Liver (tissue), 9 donors: ENCODE measurements around the gene ADRA1B. TPM values are rescaled to one million over a fixed set of nuclear protein-coding genes. Genes with fewer than 3 reads are reported as not detected.

Source experiments
- DNase-seq: peaks from one replicate; pipeline ENCODE4 v3.0.0-alpha.2; 2017; ENCODE audit warnings: low spot score
- H3K27ac ChIP-seq, 2 donors: one replicate each; pipeline ENCODE4 v1.7.0; 2013; ENCODE audit warnings: inconsistent platforms in 2 of 2, low read length in 2 of 2, control low read depth in 1 of 2, low read depth in 1 of 2, mild to moderate bottlenecking in 1 of 2
- H3K27me3 ChIP-seq, 4 donors: one replicate each; pipeline versions ENCODE4 v1.6.1 to v1.7.0; 2013; ENCODE audit warnings: low read length in 3 of 4, inconsistent platforms in 1 of 4, mild to moderate bottlenecking in 1 of 4, moderate library complexity in 1 of 4; ENCODE audit not compliant: control insufficient read depth in 4 of 4, insufficient read depth in 4 of 4
- H3K36me3 ChIP-seq, 4 donors: one replicate each; pipeline versions ENCODE4 v1.6.1 to v1.7.0; 2013; ENCODE audit warnings: low read length in 3 of 4, mild to moderate bottlenecking in 3 of 4, low read depth in 1 of 4, moderate library complexity in 1 of 4; ENCODE audit not compliant: control insufficient read depth in 4 of 4, insufficient read depth in 3 of 4
- H3K4me1 ChIP-seq, 4 donors: one replicate each; pipeline versions ENCODE4 v1.6.1 to v1.7.0; 2013; ENCODE audit warnings: low read length in 3 of 4, mild to moderate bottlenecking in 3 of 4, moderate library complexity in 1 of 4; ENCODE audit not compliant: control insufficient read depth in 4 of 4, insufficient read depth in 4 of 4
- H3K4me3 ChIP-seq, 3 donors: one replicate each; pipeline versions ENCODE4 v1.6.1 to v1.7.0; 2013; ENCODE audit warnings: low read length in 3 of 3, control low read depth in 1 of 3, low read depth in 1 of 3, mild to moderate bottlenecking in 1 of 3
- H3K9ac ChIP-seq, 2 donors: one replicate each; pipeline ENCODE4 v1.7.0; 2013; ENCODE audit warnings: low read length in 2 of 2, mild to moderate bottlenecking in 2 of 2, moderate library complexity in 2 of 2, control low read depth in 1 of 2, low read depth in 1 of 2
- H3K9me3 ChIP-seq, 4 donors: one replicate each; pipeline versions ENCODE4 v1.6.1 to v1.7.0; 2013; ENCODE audit warnings: low read length in 3 of 4; ENCODE audit not compliant: control insufficient read depth in 4 of 4
- EGR1 ChIP-seq, 2 donors: IDR thresholded peaks; 2 replicates each; pipeline ENCODE4 v1.6.1; 2016 to 2018; ENCODE audit warnings: antibody characterized with exemption in 2 of 2, low read depth in 2 of 2
- FOXA1 ChIP-seq: IDR thresholded peaks from 2 replicates; pipeline ENCODE4 v1.6.1; 2016; ENCODE audit warnings: antibody characterized with exemption
- FOXA2 ChIP-seq: IDR thresholded peaks from 2 replicates; pipeline ENCODE4 v1.6.1; 2016; ENCODE audit warnings: antibody characterized with exemption
- HNF4G ChIP-seq: IDR thresholded peaks from 2 replicates; pipeline ENCODE4 v1.6.1; 2016; ENCODE audit warnings: antibody characterized with exemption
- JUND ChIP-seq, 2 donors: IDR thresholded peaks; 2 replicates each; pipeline ENCODE4 v1.6.1; 2016; ENCODE audit warnings: antibody characterized with exemption in 2 of 2
- MAX ChIP-seq: IDR thresholded peaks from 2 replicates; pipeline ENCODE4 v1.6.1; 2016; ENCODE audit warnings: antibody characterized with exemption
- NR2F2 ChIP-seq: IDR thresholded peaks from 2 replicates; pipeline ENCODE4 v1.6.1; 2016; ENCODE audit warnings: antibody characterized with exemption
- RAD21 ChIP-seq, 2 donors: IDR thresholded peaks; 2 replicates each; pipeline ENCODE4 v1.6.1; 2016; ENCODE audit warnings: antibody characterized with exemption in 2 of 2, mild to moderate bottlenecking in 2 of 2
- REST ChIP-seq: IDR thresholded peaks from 2 replicates; pipeline ENCODE4 v1.6.1; 2016; ENCODE audit warnings: antibody characterized with exemption, mild to moderate bottlenecking
- RXRA ChIP-seq, 2 donors: IDR thresholded peaks; 2 replicates each; pipeline ENCODE4 v1.6.1; 2017 to 2018; ENCODE audit warnings: antibody characterized with exemption in 2 of 2, mild to moderate bottlenecking in 1 of 2
- SP1 ChIP-seq: IDR thresholded peaks from 2 replicates; pipeline ENCODE4 v1.6.1; 2018; ENCODE audit warnings: antibody characterized with exemption, mild to moderate bottlenecking
- TAF1 ChIP-seq: conservative IDR thresholded peaks from 2 replicates; pipeline ENCODE4 v1.6.1; 2016; ENCODE audit warnings: antibody characterized with exemption, mild to moderate bottlenecking
- YY1 ChIP-seq: IDR thresholded peaks from 2 replicates; pipeline ENCODE4 v1.6.1; 2016; ENCODE audit warnings: antibody characterized with exemption, mild to moderate bottlenecking
- WGBS: extraction: QIAGEN DNeasy Blood & Tissue Kit; methylation state at CpG from one replicate; pipeline ENCODE4 v1.1.7; 2013; 5-methylcytosine and 5-hydroxymethylcytosine counted together
- polyA plus RNA-seq, 2 donors: library from polyadenylated mRNA; stranded (reverse) in 1 of 2; unstranded in 1 of 2; fragments of 200-250 nt in 1 of 2; fragments of >200 nt in 1 of 2; fragmentation: Nextera tagmentation in 1 of 2; extraction: Ambion mirVana in 1 of 2; gene quantifications; one replicate each; pipeline versions ENCODE4 v1.2.1 to v1.2.3, GENCODE V29; 2013 to 2015
- total RNA-seq, 2 donors: library from RNA; depleted of rRNA; stranded (reverse); fragments of >200 nt; gene quantifications; one replicate each; pipeline ENCODE4 v1.2.3, GENCODE V29; 2014
- TF ChIP-seq, protein P1 (sequence below): IDR thresholded peaks from 2 replicates; pipeline ENCODE4 v1.6.1; 2016; ENCODE audit warnings: antibody characterized with exemption
- TF ChIP-seq, protein P2 (sequence below): IDR thresholded peaks from 2 replicates; pipeline ENCODE4 v1.6.1; 2016; ENCODE audit warnings: antibody characterized with exemption
- donor health status: healthy.
- donor health status: healthy.
- donor health status: healthy.
- donor health status: healthy.
- donor health status: healthy.

Gene ADRA1B
- total and polyA plus RNA-seq, 4 donors: 0.70 to 13.1 (median 8.2) TPM

DNA sequence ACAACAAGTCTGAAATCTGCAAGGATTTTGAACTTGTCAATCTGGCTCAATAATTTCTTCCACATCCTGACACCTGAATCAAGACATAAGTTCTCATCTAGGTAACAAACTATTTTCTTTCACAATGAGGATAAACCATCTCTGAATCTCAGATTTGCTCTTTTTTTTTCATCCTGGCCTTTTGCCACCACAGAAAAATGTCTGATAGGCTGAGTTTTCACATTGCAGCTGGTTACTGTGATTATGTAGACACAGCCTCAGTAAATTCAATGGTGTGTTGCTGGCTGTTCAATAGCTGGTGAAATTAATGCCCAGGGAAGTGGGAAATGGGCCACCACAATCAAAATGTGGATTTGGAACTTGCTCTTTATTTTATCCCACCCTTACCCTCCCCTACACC is 2.8 kb upstream of the ADRA1B start:
- Histone ChIP-seq H3K27me3 (no peaks in the 10 kb centered on the region), H3K9me3 (no peaks in the 10 kb centered on the region), H3K27ac (peak overlapping the region; percentile 89 to 94), H3K36me3 (no peaks in the 10 kb centered on the region), H3K4me3 (no peak overlapping the region), H3K4me1 (peaks cover 11 to 86% (median 64%) of the 10 kb centered on the region in 4 donors), H3K9ac (peak overlapping the region in 1 of 2 donors; percentile 3)
- TF ChIP-seq JUND (IDR thresholded peaks at IDR 0.05): no peak
- TF ChIP-seq NR2F2: no peak
- TF ChIP-seq, protein P1, sequence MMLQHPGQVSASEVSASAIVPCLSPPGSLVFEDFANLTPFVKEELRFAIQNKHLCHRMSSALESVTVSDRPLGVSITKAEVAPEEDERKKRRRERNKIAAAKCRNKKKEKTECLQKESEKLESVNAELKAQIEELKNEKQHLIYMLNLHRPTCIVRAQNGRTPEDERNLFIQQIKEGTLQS: no peak
- no peak for TF ChIP-seq REST
- TF ChIP-seq, protein P2, sequence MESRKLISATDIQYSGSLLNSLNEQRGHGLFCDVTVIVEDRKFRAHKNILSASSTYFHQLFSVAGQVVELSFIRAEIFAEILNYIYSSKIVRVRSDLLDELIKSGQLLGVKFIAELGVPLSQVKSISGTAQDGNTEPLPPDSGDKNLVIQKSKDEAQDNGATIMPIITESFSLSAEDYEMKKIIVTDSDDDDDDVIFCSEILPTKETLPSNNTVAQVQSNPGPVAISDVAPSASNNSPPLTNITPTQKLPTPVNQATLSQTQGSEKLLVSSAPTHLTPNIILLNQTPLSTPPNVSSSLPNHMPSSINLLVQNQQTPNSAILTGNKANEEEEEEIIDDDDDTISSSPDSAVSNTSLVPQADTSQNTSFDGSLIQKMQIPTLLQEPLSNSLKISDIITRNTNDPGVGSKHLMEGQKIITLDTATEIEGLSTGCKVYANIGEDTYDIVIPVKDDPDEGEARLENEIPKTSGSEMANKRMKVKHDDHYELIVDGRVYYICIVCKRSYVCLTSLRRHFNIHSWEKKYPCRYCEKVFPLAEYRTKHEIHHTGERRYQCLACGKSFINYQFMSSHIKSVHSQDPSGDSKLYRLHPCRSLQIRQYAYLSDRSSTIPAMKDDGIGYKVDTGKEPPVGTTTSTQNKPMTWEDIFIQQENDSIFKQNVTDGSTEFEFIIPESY: no peak
- no peak for TF ChIP-seq MAX
- DNase-seq: no peak

- H3K27ac ChIP-seq: peak overlapping the region; percentile 76 to 79
- H3K9me3 ChIP-seq: no peaks in the 10 kb centered on the region
- H3K9ac ChIP-seq: peak overlapping the region in 1 of 2 donors; percentile 48
- peak overlapping the region in 2 of 3 donors; percentile 40 to 65 for H3K4me3 ChIP-seq
- no peaks in the 10 kb centered on the region for H3K27me3 ChIP-seq
- DNase-seq: no peak
- peaks cover 10 to 55% (median 37%) of the 10 kb centered on the region in 4 donors for H3K4me1 ChIP-seq
- H3K36me3 ChIP-seq: no peaks in the 10 kb centered on the region
- 84% methylated on average over 36 of the region's 36 CpGs for WGBS
- TF ChIP-seq RAD21 (IDR thresholded peaks at IDR 0.05) (peak in 1 of 2 donors; percentile 41), MAX (no peak)
These were observed 819 bp downstream of the ADRA1B start for GRCh38 chr5:159916841-159917761.

DNA sequence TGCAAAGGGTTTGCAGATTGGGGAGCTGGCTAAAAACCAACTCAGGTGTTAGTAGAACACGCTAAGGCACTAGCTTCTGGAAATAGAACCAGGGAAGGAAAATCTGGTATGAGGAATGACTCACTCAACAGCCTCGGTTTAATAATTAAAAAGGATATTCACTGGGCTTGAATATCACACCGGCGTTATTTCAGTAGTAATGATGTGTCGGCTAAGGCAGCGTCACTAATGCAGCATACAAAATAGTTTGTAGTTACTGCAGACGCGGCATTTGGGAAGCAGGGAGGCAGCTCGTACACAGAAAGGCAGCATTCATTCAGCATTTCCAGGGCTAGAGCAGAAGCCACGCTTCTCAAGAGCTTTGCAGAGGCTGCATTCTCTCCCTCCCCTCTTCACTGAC is 1.7 kb downstream of the ADRA1B start:
- peaks cover 7 to 46% (median 28%) of the 10 kb centered on the region in 4 donors for H3K4me1 ChIP-seq
- no peaks in the 10 kb centered on the region for H3K36me3 ChIP-seq
- no peak for DNase-seq
- H3K9me3 ChIP-seq: no peaks in the 10 kb centered on the region
- WGBS: 46% methylated on average over 10 of the region's 10 CpGs
- H3K27me3 ChIP-seq: no peaks in the 10 kb centered on the region
- H3K9ac ChIP-seq: no peak overlapping the region
- peak overlapping the region; percentile 76 to 79 for H3K27ac ChIP-seq
- H3K4me3 ChIP-seq: peak overlapping the region in 2 of 3 donors; percentile 33 to 65
- TF ChIP-seq JUND (IDR thresholded peaks at IDR 0.05) (peak; percentile 61 to 72), FOXA1 (no peak), HNF4G (no peak), RXRA (IDR thresholded peaks at IDR 0.05) (peak in 1 of 2 donors; percentile 6), REST (no peak), MAX (no peak), EGR1 (IDR thresholded peaks at IDR 0.05; ENCODE audit: low read depth in 2 of 2) (no peak), YY1 (no peak), FOXA2 (no peak), TAF1 (no peak), SP1 (no peak), RAD21 (IDR thresholded peaks at IDR 0.05) (peak in 1 of 2 donors; percentile 28)
